Measurements from ENCODE around the gene TTC28.

TTC28 gene

DNA sequence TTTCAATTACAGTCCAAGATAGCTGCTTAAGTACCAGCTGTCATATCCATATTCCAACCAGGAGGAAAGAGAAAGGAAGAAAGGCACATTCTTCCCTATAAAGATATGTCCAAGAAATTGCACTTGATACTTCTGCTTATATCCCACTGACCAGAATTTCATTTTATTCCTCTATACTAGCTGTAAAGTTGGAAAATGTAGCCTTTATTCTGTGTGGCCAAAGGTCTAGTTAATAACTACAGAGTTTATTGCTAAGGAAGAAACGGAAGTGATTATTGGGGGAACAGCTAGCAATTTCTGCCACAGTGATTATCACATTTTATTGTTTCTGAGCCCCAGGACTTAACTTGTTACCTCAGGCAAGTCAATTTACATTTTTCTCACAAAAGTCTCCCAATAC lies 213.8 kb downstream of the TTC28 start:
- TF ChIP-seq, protein P1, sequence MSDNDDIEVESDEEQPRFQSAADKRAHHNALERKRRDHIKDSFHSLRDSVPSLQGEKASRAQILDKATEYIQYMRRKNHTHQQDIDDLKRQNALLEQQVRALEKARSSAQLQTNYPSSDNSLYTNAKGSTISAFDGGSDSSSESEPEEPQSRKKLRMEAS (IDR thresholded peaks at IDR 0.05): no peak
- TF ChIP-seq EP300 (IDR thresholded peaks at IDR 0.05; ENCODE audit: borderline replicate concordance) (no peak), CREB1 (IDR thresholded peaks at IDR 0.05; ENCODE audit: low read depth) (no peak), ZBTB7A (IDR thresholded peaks at IDR 0.05; ENCODE audit: low read depth) (no peak), FOXM1 (IDR thresholded peaks at IDR 0.05; ENCODE audit: borderline replicate concordance, low read depth) (no peak), TCF12 (IDR thresholded peaks at IDR 0.05; ENCODE audit: low read depth) (no peak), TEAD4 (IDR thresholded peaks at IDR 0.05) (no peak), YY1 (IDR thresholded peaks at IDR 0.05; ENCODE audit: low read depth) (no peak), TAF1 (IDR thresholded peaks at IDR 0.05; ENCODE audit: low read depth) (no peak), CEBPB (IDR thresholded peaks at IDR 0.05) (no peak)
- TF ChIP-seq, protein P2, sequence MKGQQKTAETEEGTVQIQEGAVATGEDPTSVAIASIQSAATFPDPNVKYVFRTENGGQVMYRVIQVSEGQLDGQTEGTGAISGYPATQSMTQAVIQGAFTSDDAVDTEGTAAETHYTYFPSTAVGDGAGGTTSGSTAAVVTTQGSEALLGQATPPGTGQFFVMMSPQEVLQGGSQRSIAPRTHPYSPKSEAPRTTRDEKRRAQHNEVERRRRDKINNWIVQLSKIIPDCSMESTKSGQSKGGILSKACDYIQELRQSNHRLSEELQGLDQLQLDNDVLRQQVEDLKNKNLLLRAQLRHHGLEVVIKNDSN (IDR thresholded peaks at IDR 0.05): no peak
- TF ChIP-seq, protein P3, sequence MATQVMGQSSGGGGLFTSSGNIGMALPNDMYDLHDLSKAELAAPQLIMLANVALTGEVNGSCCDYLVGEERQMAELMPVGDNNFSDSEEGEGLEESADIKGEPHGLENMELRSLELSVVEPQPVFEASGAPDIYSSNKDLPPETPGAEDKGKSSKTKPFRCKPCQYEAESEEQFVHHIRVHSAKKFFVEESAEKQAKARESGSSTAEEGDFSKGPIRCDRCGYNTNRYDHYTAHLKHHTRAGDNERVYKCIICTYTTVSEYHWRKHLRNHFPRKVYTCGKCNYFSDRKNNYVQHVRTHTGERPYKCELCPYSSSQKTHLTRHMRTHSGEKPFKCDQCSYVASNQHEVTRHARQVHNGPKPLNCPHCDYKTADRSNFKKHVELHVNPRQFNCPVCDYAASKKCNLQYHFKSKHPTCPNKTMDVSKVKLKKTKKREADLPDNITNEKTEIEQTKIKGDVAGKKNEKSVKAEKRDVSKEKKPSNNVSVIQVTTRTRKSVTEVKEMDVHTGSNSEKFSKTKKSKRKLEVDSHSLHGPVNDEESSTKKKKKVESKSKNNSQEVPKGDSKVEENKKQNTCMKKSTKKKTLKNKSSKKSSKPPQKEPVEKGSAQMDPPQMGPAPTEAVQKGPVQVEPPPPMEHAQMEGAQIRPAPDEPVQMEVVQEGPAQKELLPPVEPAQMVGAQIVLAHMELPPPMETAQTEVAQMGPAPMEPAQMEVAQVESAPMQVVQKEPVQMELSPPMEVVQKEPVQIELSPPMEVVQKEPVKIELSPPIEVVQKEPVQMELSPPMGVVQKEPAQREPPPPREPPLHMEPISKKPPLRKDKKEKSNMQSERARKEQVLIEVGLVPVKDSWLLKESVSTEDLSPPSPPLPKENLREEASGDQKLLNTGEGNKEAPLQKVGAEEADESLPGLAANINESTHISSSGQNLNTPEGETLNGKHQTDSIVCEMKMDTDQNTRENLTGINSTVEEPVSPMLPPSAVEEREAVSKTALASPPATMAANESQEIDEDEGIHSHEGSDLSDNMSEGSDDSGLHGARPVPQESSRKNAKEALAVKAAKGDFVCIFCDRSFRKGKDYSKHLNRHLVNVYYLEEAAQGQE (IDR thresholded peaks at IDR 0.05; ENCODE audit: low read depth): no peak

DNA sequence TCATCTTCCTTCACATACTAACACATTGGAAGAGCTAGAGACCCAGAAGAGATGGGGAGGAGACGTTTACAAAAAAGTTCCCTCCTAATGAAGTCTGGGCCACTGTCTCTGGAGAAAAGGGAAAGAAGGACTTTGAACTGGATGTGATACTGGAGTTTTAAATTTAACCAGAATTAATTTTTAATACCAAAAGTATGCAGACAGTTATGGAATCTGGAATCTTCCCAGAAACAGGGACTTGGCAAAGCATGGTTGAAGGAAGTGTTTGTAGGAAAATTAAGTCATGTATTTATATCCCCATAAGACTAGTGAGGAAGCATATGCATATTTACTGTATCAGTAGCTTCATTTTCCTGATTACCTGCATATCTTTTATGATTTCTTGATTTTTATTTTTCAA lies 215.5 kb downstream of the TTC28 start:
- no peak for TF ChIP-seq TCF12 (IDR thresholded peaks at IDR 0.05; ENCODE audit: low read depth)
- TF ChIP-seq, protein P2 (IDR thresholded peaks at IDR 0.05): no peak
- TF ChIP-seq, protein P3 (IDR thresholded peaks at IDR 0.05; ENCODE audit: low read depth): no peak
- no peak for TF ChIP-seq TEAD4 (IDR thresholded peaks at IDR 0.05)
- TF ChIP-seq, protein P1 (IDR thresholded peaks at IDR 0.05): no peak
- no peak for TF ChIP-seq NFIC (IDR thresholded peaks at IDR 0.05)
- TF ChIP-seq ZBTB7A (IDR thresholded peaks at IDR 0.05; ENCODE audit: low read depth): no peak
- TF ChIP-seq RAD21 (IDR thresholded peaks at IDR 0.05; ENCODE audit: low read depth): no peak
- TF ChIP-seq EP300 (IDR thresholded peaks at IDR 0.05; ENCODE audit: borderline replicate concordance): no peak
- TF ChIP-seq TAF1 (IDR thresholded peaks at IDR 0.05; ENCODE audit: low read depth): no peak
- TF ChIP-seq CEBPB (IDR thresholded peaks at IDR 0.05): no peak
- TF ChIP-seq FOXM1 (IDR thresholded peaks at IDR 0.05; ENCODE audit: borderline replicate concordance, low read depth): no peak
- TF ChIP-seq CREB1 (IDR thresholded peaks at IDR 0.05; ENCODE audit: low read depth): no peak
- TF ChIP-seq YY1 (IDR thresholded peaks at IDR 0.05; ENCODE audit: low read depth): no peak
- TF ChIP-seq EGR1 (IDR thresholded peaks at IDR 0.05): no peak

DNA sequence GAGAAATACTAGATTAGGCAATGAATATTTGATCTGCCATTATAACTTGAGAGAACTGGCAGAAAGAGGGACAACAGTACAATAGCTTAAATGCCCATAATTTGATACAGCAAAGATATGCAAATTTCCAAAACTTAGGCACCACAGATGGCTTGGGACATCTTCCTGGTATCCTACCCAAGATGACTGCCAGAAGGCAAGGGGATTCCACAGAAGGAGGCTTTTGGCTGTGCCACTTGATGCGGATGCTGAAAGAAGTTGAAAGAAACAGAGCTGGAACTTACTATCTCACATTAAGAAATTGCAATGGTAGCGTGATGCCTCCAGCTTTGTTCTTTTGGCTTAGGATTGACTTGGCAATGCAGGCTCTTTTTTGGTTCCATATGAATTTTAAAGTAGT lies 216.7 kb downstream of the TTC28 start:
- TF ChIP-seq EGR1 (IDR thresholded peaks at IDR 0.05): no peak
- TF ChIP-seq, protein P1 (IDR thresholded peaks at IDR 0.05): no peak
- TF ChIP-seq EP300 (IDR thresholded peaks at IDR 0.05; ENCODE audit: borderline replicate concordance): no peak
- TF ChIP-seq TEAD4 (IDR thresholded peaks at IDR 0.05): no peak
- TF ChIP-seq TCF12 (IDR thresholded peaks at IDR 0.05; ENCODE audit: low read depth): no peak
- TF ChIP-seq, protein P3 (IDR thresholded peaks at IDR 0.05; ENCODE audit: low read depth): no peak
- TF ChIP-seq YY1 (IDR thresholded peaks at IDR 0.05; ENCODE audit: low read depth): no peak
- TF ChIP-seq CEBPB (IDR thresholded peaks at IDR 0.05): no peak
- no peak for TF ChIP-seq RAD21 (IDR thresholded peaks at IDR 0.05; ENCODE audit: low read depth)
- no peak for TF ChIP-seq FOXM1 (IDR thresholded peaks at IDR 0.05; ENCODE audit: borderline replicate concordance, low read depth)
- TF ChIP-seq, protein P2 (IDR thresholded peaks at IDR 0.05): no peak
- no peak for TF ChIP-seq NFIC (IDR thresholded peaks at IDR 0.05)
- TF ChIP-seq CREB1 (IDR thresholded peaks at IDR 0.05; ENCODE audit: low read depth): no peak
- no peak for TF ChIP-seq ZBTB7A (IDR thresholded peaks at IDR 0.05; ENCODE audit: low read depth)
- no peak for TF ChIP-seq TAF1 (IDR thresholded peaks at IDR 0.05; ENCODE audit: low read depth)
